DMS153 treated with DMSO at 0.1 percent for 48 hours (cell line): ENCODE measurements around the gene SPOCK1.

ENCODE experiments used
- DNase-seq: peaks from one replicate; lab custom pipeline; 2025; ENCODE audit not compliant: unreplicated experiment; lab: John Stamatoyannopoulos, UW

Gene SPOCK1

DNA sequence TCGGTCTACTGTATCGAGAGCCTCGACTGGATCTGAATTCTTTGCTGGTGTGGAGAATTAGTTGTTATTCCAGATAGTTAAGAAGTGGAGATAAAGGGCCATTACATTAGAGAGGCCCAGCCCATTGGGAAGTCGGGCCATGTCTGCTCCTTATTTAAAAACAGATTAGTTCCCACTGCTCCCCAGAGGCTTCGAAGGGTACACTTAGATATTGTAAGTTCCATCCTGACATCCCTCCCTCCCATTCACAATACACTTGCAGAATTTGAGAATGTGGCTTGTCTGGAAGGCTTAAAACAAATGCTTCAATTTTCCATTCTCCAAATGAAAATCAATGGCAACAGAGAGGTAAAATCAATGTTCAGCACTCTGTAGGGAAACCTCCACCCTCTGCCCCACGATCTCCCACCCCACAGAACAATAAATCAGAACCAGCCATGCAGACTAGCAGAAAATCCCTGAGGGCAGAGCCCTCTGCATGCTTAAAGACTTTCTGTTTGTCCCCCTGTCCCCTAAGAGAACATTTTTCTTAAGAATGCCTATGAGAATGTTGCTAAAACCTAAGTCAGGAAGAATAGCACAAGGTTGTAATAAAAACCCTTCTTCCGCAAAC is 364.1 kb downstream of the SPOCK1 start:
- no peak for DNase-seq

DNA sequence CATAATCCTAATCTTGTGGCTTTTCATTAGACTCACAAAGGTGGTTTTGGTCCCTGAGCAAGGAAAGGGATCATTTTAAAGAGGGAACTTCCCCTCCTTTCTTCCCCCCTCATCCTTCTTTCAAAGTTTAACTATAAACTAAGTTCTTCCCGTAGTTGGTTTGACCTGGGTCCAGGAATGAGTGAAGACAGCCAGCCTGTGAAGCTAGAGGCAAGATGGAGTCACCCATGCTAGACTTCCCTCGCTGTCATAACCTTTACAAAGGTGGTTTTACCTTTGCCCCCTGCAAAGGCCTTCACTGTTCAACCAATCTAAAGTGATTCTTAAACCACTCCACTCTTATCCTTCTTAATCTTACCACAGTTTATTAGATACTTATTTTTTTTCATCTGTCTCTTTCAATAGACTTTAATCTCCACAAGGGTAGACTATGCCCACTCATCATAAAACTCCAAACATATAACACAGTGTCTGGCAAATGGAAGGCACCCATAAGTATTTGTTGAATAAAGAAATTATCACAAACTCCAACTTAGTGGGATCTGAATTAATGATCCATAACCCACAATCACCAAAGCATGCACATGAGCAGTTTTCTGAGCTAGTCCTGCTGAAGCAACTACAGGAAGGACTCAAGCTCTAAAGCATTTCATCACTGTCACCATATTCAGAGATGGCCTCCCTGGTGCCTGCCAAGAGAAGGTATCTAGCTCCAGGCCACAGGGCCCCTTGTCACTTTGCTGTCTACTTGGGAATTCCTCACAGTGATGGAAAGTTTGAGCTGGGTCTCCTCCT is 369.0 kb downstream of the SPOCK1 start:
- no peak for DNase-seq

DNA sequence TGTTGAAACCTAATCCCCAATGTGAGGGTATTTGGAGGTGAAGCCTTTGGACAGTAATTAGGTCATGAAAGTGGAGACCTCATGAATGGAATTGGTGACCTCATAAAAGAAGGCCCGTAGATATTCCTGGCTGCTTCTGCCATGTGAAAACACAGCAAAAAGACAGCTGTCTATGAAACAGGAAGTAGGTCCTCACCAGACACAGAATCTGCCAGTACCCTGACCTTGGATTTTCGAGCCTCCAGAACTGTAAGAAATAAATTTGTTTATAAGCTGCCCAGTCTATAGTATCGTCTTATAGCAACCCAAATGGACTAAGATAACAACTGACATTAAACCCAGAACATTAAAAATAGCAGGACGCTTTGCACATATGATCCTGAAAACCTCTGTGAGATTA is 371.1 kb downstream of the SPOCK1 start:
- no peak for DNase-seq

DNA sequence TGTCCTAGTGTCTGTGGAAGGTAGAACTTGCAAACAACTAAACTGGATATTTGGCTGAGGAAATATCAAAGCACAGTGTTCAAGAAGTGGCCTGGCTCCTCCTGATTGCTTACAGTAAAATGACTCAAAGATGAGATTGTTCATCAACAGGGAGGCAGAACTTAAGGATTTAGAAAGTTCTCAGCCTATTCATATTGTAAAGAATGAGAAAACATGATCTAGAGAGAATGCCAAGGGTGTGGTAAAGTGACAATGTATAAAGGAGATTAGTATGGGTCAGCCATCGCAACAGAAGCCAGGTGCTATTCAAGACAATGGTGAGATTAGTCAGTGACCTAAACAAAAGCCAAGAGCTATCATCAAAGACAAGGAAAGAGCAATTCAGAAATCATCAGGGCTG is 372.3 kb downstream of the SPOCK1 start:
- no peak for DNase-seq

DNA sequence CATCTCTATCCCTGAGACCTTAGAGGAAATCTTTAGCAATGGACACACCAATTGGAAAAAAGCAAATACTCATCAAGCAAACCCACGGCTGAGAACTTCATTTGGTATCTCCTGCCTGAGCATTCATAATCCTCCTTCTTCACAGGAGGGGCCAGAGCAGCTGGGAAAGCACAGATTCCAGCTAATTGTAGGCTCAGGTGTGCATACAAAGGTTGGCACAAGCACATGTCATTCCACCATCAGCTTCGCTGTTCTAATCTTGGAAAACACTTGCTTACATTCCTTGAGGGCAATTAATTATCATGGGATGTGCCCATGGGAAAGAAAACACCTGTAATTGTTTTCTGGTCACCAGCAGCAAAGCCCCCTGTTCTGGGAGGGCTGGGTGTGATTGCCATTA is 376.6 kb downstream of the SPOCK1 start:
- no peak for DNase-seq

DNA sequence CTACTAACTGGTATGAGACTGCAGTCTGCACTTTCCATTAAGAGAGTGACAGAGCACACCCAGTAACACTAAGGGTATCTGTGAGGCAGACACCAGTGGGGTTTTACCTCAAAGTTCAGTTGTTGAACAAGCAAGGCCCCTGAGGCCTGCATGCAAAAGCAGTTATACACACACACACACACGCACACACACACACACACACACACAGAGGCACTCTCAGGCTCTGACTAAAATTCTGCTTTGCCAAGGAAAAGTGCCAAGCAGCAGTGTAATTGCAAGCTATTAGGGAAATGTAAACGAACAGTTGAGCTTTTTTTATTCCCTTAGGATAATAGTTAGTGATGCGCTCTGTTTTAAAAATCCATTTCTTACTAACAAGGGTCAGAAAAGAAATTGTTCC is 377.1 kb downstream of the SPOCK1 start:
- DNase-seq, result no peak

DNA sequence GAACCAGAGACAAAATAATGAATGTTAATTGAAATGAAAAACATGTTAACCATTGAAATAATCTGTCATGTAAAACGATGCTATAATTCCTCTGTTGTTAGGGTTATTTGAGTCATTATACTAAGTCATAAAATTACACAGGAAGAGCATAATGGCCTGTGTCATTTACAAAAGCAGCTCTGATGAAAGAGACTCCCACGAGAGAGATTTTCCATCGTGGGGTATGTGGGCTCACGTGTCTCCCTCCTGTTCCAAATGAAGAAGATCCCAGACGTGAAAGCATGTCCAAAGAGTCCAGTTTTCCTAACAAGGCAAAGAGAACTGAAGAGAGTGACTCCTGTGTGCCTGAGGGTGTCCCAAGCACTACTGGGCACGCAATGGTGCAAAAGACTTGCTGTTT is 379.8 kb downstream of the SPOCK1 start:
- no peak for DNase-seq

DNA sequence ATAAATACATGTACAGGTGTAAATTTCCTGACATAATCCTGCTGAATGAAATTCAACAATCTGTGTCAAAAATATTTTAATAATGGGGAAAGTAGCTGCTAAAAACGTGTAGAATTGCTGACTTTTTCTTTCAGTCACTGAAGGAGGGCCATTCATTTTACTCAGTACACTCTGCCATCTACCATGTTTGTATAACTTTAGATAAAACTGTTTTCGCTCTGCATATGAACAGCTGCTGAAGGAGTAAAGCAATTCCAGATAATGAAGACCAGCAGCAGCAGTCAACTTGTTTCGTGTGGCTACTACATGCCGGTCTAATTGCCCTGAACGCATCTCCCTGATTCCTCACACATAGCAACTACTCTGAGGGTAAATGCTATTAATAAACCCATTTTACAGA is 380.5 kb downstream of the SPOCK1 start:
- DNase-seq, result no peak

DNA sequence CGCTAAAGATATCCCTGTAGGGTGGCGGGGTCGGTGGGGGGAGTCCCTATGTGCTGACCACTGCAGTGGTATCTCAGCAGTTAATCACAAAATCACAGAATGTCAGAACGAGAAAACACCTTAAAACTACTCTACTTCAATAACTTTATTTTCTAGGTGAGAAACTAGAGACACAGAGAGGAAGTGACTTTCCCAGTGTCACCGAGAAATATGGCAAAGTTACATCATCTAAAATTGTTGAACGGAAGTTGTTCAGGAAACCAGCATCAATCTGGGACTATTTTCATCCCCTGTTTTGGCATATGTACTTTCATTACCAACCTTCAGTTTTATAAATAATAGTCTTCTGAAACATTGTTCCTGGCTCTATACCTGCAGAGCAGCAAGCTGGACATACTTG is 384.0 kb downstream of the SPOCK1 start:
- no peak for DNase-seq

DNA sequence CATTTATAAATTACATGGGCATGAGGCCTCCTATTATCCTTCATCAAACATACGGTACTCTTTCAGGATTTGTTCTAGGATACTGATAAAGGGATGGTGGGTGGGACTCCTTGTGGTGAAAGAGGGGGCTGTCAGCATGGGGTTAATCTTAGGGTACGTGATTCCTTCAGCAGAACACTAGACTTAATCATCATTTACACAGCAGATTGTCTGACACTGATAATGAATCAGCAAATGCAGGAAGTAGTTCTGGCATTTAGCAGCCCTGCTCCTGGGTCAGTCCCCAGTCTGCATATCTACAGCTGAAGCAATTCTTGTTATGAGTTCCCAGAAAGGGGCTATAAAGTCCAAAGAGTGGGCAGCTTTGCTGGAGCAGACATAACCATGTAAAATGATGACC is 384.6 kb downstream of the SPOCK1 start:
- no peak for DNase-seq

DNA sequence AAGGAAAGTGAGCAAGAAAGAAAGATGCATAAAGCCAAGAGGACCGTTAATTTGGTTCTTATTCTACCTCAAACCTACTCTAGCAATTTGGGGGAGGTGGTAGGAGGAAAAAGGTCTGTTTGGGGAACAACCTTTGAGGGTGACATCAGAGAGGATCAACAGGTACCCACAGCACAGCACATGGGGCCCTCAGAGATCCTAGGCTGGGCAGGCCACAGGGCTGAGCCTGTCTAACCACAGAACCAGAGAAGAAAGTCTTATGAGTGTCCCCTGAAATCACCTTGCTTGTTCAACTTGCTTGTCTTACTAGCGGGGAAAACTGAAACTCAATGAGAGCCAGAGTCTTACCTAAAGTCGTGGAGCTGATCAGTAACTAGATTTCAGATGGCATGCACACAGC is 385.2 kb downstream of the SPOCK1 start:
- DNase-seq, result no peak

DNA sequence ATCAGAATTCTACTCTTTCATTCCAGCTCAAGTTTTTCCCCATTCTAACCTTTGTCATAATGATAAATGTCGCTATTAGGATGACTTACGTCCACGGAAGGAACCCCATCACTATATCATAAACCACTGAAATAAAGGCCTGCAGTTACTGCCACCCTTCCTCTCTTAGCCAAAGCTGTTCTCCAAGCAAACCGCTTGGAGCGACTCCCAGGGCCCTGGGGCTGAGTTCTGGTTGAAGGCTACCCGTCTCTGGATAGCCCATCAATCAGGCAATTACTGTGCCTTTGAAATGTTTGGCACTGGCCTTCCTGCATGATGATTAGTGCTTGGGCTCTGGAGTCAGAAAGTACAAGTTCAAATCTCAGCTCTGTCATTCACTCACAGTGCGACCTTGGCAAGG is 386.0 kb downstream of the SPOCK1 start:
- no peak for DNase-seq

DNA sequence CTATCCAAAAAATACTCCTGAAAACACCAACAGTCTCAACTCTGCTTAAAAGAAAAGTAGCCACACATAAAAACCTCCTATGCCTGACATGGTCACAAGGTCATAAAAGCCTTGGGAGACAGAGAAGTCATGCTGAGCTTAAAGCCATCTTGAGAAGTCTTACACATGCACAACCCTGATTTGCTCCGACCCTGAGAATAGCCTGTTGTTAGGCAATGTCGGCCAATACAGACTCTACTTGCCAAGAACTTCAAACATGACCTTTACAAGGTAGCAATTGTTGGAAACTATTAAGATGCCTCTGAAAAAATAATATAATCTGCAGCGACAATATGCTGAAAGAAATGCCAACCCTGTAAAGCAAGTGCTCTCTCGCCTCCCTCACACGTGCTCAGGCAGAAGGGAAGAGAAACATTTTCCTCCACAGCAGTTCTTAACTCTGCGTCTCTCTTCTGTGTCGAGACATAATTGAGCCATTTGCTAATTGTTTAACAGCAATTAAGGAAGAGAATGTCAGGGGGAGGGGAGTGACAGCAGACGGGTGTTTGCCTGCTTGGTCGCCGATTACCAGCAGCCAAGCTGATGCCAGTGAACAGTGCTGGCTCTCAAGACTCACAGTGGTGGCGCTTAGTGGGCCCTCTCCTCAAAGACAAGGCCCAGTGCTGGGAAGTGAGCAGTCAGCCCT is 393.6 kb downstream of the SPOCK1 start:
- no peak for DNase-seq

DNA sequence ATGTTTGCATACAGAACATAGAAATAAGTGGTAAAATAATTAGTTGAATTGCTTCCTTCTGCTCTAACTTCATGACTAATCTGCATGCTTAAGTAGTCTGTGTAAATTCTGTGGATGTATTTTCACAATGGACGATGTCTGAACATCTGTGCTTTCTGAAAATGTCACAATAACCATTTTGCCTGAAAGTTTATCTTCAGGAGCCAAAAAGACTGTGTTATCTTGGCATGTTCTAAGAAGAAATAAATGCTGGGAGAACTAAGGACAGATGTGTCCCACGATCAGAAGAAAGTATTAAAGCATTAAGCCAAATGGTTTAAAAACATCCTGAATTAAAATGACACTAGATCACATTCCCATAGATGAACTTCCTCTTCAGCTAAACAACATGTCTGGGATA is 397.6 kb downstream of the SPOCK1 start:
- DNase-seq, result no peak

DNA sequence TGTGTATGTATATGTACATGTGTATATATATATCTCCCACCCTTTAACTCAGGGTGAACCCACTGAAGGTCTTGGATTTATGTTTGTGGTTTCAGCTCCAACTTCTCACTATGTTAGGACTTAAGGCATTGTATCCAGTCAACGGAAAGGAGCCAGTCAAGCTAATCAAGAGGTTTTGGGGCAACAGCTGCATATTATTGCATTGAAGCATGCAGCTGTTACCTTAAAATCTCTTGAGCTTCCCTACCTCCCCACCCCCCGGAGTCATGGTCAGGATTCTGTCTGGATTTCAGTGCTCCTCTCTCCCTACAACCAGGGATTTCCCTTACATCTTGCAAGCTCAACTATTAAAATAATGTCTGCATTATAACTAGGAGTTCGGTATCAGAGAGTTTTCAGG is 399.5 kb downstream of the SPOCK1 start:
- DNase-seq, result no peak

DNA sequence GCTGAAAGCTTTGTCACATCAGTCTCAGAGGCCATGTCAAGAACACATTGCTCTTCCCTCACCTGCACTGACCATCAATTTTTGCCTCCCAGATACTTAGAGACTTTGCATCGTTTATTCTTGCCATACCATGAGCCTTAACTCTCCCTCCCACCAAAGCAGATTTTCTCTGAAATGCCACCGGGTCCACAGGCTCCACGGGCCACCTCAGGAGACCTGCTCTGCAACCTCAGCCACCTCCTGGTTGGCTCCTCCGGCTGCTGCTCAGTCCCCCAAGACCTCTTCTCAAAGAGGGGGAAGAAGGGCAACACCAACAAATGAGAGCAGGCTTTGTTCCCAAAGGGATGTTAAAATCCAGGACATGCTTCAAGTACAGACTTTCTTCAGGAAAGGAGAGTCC is 400.5 kb downstream of the SPOCK1 start:
- DNase-seq, result no peak

DNA sequence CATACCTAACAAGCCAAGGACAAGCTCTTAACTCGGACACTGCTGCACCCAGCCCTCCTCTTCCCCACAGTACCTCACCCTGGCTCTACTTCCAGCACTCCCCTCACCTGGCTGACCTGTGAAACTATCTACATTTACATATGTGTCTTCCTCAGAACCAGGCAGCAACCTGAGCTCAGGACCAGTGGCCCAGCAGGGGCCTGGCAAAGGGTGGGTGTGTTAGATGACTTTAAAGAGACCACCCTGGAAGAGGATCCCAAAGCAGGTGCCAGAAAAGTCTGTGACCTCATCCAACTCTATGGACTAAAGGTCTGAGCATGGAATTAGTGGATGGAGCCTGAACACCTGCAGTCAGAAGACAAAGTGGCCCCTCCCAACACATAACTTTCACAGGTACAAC is 400.9 kb downstream of the SPOCK1 start:
- no peak for DNase-seq

DNA sequence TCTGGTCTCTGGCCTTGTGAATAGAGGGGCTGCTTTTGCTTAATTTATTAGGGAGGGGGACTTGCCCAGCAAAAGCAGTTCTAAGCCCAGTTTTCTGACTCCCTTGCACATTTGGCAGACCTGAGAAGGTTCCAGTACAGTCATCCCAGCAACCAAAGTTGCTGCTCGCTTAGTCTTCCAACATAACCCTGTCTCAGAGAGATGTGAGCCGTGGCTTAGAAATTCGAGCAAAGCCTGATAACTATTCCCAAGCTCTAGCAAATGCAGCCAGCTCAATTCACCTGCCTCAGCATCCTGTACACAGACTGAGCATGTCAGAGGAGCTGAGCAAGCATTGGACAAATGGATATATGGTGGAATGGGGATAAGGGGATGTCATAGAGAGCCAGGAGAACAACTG is 401.9 kb downstream of the SPOCK1 start:
- DNase-seq, result no peak

DNA sequence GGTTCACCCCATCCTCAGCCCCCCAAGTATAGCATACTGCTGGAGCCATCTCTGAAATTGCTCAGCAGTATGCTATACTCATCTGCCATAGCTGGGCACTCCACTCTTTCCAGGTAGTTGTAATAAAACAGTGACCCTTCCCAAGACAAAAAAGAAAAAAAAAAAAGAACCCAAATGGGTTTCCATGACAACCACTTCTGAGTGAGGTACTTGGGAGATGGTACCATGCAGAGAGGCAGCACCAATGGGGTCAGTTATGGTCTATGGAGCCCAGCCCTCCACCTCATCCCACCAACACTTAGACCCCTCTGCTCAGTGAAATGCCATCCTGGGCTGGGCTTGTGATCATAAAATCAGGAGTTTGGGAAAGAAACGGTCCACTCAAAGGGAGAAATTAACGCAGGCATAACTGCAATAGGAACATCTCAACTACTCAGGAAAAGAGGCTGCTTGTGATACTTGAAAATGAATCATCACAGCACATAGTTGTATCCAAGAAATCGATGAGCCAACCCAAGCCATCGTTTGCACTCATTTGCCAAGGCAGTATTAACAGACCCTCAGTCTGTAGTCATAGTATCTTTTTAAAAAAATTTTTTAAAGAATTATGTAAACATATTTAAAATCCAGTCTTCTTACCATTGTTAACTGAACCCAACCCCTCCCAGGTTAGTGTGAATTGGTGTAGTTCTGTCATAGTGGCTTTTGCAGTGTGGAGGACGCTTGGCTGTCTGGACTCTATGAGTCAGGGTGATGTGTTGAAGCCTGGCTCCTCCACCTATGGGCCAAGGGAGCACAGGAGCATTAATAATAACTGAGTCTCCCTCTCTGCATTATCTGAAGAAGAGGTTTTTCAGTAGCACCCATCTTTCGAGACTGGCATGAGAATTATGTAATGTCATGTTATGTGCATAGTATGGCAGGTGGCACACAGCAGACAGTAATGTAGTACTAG is 402.7 kb downstream of the SPOCK1 start:
- no peak for DNase-seq

DNA sequence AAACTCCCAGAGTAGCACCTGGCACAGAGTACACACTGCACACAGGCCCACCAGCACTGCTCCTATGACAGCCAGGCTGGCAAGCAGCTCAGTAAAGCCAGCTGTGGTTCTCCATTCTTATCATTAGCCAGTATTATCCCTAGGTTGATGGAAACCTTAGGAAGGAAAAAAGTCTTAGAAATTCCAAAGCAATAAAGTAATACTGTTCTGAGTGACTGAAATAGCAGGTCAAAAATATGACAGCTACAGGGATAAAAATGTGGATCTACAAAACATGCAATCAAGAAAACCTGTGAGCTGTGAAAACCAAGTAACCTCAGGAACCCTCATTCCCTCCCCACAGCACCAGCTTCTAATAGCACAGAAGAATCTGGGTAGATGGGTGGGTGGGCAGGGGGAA is 403.5 kb downstream of the SPOCK1 start:
- DNase-seq, result no peak

DNA sequence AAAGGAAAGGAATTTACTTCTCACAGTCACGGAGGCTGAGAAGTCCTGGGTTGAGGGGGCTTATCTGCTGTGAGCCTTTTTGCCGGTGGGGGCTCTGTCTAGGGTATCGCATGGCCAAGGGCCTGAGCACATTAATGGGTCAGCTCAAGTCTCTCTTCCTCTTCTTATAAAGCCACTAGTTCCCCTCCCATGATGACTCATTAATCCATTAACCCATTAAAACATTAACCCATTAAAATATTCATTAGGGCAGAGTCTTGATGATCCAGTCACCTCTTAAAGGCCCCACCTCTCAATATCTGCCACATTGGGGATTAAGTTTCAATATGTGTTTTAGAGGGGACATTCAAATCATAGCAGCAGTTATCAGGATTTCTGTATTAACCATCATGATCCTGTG is 406.3 kb downstream of the SPOCK1 start:
- no peak for DNase-seq
